ENCODE measurements around the gene RNF38. TPM values are rescaled to one million over a fixed set of nuclear protein-coding genes. Genes with fewer than 3 reads are reported as not detected.
A peak's percentile ranks its signal among the peaks of the same experiment; 100 is the strongest.

RNF38 gene
- total RNA-seq, 1 experiment from 2014 or later, result 60.2 TPM

- Mint-ChIP-seq H3K4me1 (peaks cover 50 to 60% of the 10 kb centered on the region in 2 experiments), H3K27ac (peak overlapping the region in 1 of 3 experiments; percentile 17; a peak in 2 of 7 replicates), H3K9me3 (no peaks in the 10 kb centered on the region), H3K36me3 (ENCODE audit: insufficient read depth in 1 of 3, low read depth in 3 of 3) (peaks cover 0 to 2% (median 2%) of the 10 kb centered on the region in 3 experiments; a peak in 1 of 7 replicates), H3K4me3 (no peak overlapping the region), H3K27me3 (ENCODE audit: low read depth) (no peaks in the 10 kb centered on the region)
- Histone ChIP-seq H2BK15ac (ENCODE audit: low read depth, low read length) (no peak overlapping the region), H2BK20ac (ENCODE audit: low read depth, low read length, poor library complexity, severe bottlenecking) (no peak overlapping the region), H3K27ac (ENCODE audit: insufficient read length, low read depth, low read length) (no peak overlapping the region), H3K14ac (ENCODE audit: insufficient read depth, low read length) (no peak overlapping the region), H3K9ac (ENCODE audit: extremely low read depth, insufficient read length, low read length) (no peak overlapping the region), H3K4me1 (ENCODE audit: insufficient read depth, low read length) (peaks cover 13% of the 10 kb centered on the region), H3K4ac (ENCODE audit: low read depth, low read length) (no peak overlapping the region), H4K20me1 (ENCODE audit: control insufficient read depth, insufficient read depth, insufficient read length) (no peaks in the 10 kb centered on the region), H3K27me3 (ENCODE audit: insufficient read depth, low read length) (no peaks in the 10 kb centered on the region), H3K79me1 (ENCODE audit: insufficient read depth, low read depth, low read length, poor library complexity, severe bottlenecking) (peaks cover 17% of the 10 kb centered on the region), H3K79me2 (ENCODE audit: insufficient read depth, low read length) (peaks cover 20% of the 10 kb centered on the region; the same call in 1 of the 2 replicates), H2AFZ (ENCODE audit: low read length) (no peak overlapping the region), H3K56ac (ENCODE audit: insufficient read length, low read depth, low read length) (no peak overlapping the region), H2BK5ac (ENCODE audit: insufficient read length, low read length) (no peak overlapping the region), H3K9me3 (ENCODE audit: control insufficient read depth, low read depth, low read length) (no peaks in the 10 kb centered on the region), H2BK12ac (ENCODE audit: insufficient read length, low read depth, low read length) (no peak overlapping the region), H2BK120ac (ENCODE audit: low read depth, low read length, poor library complexity, severe bottlenecking) (no peak overlapping the region), H4K5ac (ENCODE audit: insufficient read length, low read depth, low read length) (no peak overlapping the region), H3K18ac (ENCODE audit: insufficient read length, low read depth, low read length) (no peak overlapping the region), H3T11ph (ENCODE audit: low read length) (no peak overlapping the region), H2AK5ac (ENCODE audit: insufficient read length, low read length) (no peak overlapping the region), H3K4me2 (ENCODE audit: insufficient read depth, insufficient read length, low read length) (no peak overlapping the region), H4K91ac (ENCODE audit: insufficient read length, low read depth, low read length) (no peak overlapping the region), H3K23ac (ENCODE audit: insufficient read length, low read depth, low read length) (no peak overlapping the region), H4K8ac (replicated peaks; ENCODE audit: insufficient read length, low read depth, low read length) (no peak overlapping the region), H3K23me2 (ENCODE audit: insufficient read length, low read depth, low read length, poor library complexity, severe bottlenecking) (no peaks in the 10 kb centered on the region)
- WGBS (ENCODE audit: extremely low coverage, insufficient read length, low lambda C conversion rate), result no CpG with 5 or more reads among the region's 6 CpGs
- TF ChIP-seq CTCF (conservative IDR thresholded peaks at IDR 0.05), result no peak
- no peak for DNase-seq
Observed at GRCh38 chr9:36442710-36443109, 42.6 kb upstream of the RNF38 start.
